NCI-H345 treated with DMSO at 0.1 percent for 48 hours (cell line): ENCODE data around the gene SPRED1.
A peak's percentile ranks its signal among the peaks of the same experiment; 100 is the strongest.

ENCODE experiments used
- DNase-seq: peaks from one replicate; lab custom pipeline; 2025; ENCODE audit not compliant: unreplicated experiment; lab: John Stamatoyannopoulos, UW

Gene SPRED1

GRCh38 chr15:38252481-38253350 is at the start of gene SPRED1:
Gene SPRED1, plus strand, starts transcription at chr15:38252836. Its CDS starts 350 bp downstream, at chr15:38253186.
- no peak for DNase-seq

GRCh38 chr15:38205526-38206272 is 46.9 kb upstream of the SPRED1 start:
- DNase-seq = no peak

GRCh38 chr15:38207621-38208020 is 45.0 kb upstream of the SPRED1 start:
- DNase-seq = no peak

GRCh38 chr15:38208206-38208605 is 44.4 kb upstream of the SPRED1 start:
- no peak for DNase-seq

- no peak for DNase-seq
Measured at GRCh38 chr15:38208779-38209178, 43.9 kb upstream of the SPRED1 start.

- no peak for DNase-seq
Measured at GRCh38 chr15:38211249-38211648, 41.4 kb upstream of the SPRED1 start.

- DNase-seq = no peak
Measured at GRCh38 chr15:38211811-38212210, 40.8 kb upstream of the SPRED1 start.

- no peak for DNase-seq
Measured at GRCh38 chr15:38212729-38213351, 39.8 kb upstream of the SPRED1 start.

GRCh38 chr15:38213356-38213755 is 39.3 kb upstream of the SPRED1 start:
- no peak for DNase-seq

GRCh38 chr15:38215707-38216106 is 36.9 kb upstream of the SPRED1 start:
- no peak for DNase-seq

- no peak for DNase-seq
Measured at GRCh38 chr15:38216763-38217162, 35.9 kb upstream of the SPRED1 start.

GRCh38 chr15:38217191-38217595 is 35.4 kb upstream of the SPRED1 start:
- no peak for DNase-seq

- DNase-seq = no peak
Measured at GRCh38 chr15:38217788-38218609, 34.6 kb upstream of the SPRED1 start.

GRCh38 chr15:38220606-38221273 is 31.9 kb upstream of the SPRED1 start:
- no peak for DNase-seq

GRCh38 chr15:38224486-38224885 is 28.1 kb upstream of the SPRED1 start:
- DNase-seq = no peak

- DNase-seq = no peak
Measured at GRCh38 chr15:38225381-38225780, 27.3 kb upstream of the SPRED1 start.

- peak; percentile 17 for DNase-seq
Measured at GRCh38 chr15:38226608-38227266, 25.9 kb upstream of the SPRED1 start.

GRCh38 chr15:38227941-38228340 is 24.7 kb upstream of the SPRED1 start:
- DNase-seq = no peak

GRCh38 chr15:38228618-38229017 is 24.0 kb upstream of the SPRED1 start:
- DNase-seq = no peak
